NCI-H345 treated with DMSO at 0.1 percent for 48 hours (cell line): ENCODE data around the gene PDE5A.
A peak's percentile ranks its signal among the peaks of the same experiment; 100 is the strongest.
"Not testable (repeated sequence)": the region's sequence is repeated elsewhere in the genome, so short reads cannot be mapped to it uniquely, and the experiment has no call there.

ENCODE experiments used
- DNase-seq: peaks from one replicate; lab custom pipeline; 2025; ENCODE audit not compliant: unreplicated experiment; lab: John Stamatoyannopoulos, UW

The PDE5A gene

DNA sequence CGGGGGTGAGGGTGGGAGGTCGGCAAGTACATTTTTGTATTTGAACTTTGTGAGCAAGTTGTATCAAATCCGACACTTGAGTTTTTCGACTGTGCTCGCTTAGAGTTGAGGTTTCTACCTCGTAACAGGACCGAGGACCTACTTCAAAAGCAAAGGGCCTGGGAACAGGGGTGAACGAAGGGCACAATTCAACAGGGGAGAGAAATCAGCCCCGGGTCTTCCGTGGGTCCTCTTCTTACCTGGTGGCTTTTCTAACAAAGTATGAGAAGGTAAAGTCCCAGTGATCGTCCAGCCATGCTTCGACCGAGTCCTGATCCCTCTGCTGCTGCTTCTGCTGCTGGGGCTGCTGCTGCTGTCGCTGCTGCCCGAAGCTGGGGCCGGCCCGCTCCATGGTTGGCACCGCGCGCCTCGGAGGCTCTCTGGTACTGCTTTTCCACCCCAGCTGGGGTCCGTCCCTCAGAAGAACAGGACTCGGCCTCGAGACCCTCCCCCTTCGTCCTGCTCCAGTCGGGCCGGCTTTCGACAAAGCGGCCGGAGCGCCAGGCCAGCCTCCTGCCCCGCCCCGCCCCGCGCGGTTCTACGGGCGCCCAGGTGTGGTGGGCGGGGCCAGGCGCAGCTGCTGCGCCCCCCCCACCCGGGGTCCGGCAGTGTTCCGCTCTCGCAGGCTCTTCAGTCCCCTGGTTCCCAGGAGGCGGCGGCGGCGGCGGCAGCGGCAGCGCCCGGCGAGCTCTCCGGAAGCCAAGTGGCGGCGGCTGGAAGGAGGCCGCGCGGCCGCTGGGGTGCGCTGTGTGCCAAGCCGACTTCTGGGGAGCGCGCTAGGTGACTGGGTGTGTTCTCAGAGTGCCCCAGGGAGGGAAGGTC is at the start of gene PDE5A:
Gene PDE5A (minus strand): TSS at position 524 of the 861 bp plus-strand sequence. CDS start 133 bp downstream, at position 391.
- DNase-seq: peak; percentile 78

DNA sequence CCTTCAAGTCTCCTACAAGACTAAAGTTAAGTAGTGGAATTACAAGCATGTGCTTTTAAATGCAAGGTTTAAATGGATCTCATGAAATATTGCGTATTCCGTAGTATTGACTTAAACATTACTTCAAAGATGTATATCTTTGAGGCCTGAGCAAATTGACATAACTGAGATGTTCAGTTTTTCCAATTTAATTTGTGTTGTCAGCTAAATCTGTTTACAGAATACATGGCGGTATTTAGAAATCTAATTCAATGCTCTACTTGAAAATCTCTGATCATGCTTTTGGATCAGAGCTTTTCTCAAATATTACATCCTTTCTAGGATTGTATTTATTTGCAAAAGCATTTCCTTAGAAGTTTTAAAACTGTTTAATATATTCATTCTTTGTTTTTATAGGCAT is 47.5 kb upstream of the PDE5A start:
- no peak for DNase-seq

DNA sequence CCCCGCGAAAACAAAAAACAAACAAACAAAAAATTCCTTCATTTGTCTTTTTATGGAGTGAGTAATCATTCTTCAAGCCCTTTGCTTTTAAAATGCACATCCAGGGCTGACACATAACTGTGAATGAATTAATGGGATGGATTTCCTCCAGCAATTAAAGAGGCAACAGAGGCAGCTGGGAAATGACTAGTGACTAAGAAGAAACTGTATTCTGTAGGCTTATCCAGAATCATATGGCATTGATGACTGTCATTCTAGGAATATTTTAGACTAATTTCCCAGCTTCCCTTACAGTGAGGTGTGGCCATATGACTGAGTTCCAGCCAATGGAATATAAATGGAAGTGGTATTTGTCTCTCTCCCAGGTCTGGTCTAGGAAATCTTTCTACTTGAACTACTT is 46.8 kb upstream of the PDE5A start:
- DNase-seq: no peak

DNA sequence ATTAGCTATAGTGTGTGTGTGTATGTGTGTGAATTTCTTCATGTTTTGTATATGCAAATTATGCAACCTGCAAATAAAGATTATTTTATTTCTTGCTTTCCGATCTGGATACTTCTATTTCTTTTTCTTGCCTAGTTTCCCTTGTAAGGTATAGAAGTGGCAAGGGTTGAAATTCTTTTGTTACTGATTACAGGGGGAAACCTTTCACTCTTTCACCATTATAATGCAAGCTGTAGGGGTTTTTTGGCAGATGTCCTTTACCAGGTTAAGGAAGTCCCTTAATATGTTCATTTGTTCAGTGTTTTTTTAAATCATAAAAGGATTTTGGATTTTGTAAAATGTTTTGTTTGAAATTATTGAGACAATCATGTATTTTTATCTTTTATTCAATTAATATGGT is 44.3 kb upstream of the PDE5A start:
- DNase-seq: no peak

DNA sequence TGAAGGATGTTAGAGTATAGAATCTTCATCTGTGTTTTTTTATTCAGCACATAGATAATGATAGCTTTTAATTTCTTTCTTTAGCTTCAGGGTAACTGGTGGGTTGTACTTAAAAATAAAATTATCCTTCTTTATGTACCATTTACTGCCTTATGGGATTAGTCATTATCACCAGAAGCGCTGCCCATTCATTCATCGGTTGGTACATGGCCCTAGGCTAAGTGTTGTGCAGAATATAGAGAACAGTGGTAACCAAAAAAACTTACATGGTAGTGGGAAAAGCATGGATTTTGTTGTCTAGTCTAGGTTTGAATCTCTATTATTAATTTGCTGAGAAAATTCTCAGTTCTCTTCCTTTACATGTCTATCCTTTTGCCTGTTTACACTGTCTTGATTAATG is 43.5 kb upstream of the PDE5A start:
- no peak for DNase-seq

DNA sequence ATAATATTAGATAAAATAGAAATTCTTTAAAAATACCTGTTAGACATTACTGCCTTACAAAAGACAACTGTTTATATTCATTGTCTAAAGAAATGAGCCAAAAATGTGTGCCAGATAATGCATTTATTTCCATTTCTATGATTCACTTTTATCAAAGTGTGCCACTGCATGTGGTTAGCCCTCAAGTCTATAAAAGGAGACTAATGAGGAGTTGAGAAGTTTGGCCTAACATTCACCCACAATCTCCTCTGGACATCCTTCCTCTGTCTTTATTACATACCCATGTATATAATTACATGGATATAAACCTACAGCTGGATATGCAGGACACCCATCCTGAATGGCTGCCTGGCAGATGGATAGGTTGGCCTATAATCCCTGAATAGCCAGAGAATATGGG is 42.6 kb upstream of the PDE5A start:
- no peak for DNase-seq

DNA sequence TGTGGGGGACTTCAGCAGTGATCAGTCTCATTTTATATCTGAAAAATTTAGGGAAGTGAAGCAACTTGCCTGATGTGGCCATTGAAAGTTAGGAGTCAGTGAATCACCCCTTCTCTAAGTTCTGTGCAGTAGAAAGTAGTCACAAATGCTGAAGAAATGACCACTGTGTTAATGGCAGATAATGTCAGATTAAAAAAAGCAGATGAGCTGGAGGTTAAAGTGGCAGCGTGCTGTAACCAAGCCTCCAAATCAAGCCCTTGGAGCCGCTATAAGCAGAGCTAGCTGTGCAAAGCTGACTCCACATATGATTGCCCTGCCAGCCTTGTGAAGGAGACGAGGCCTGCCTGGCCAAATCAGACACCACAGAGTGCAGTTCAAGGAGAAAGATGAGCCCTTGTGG is 39.2 kb upstream of the PDE5A start:
- no peak for DNase-seq

DNA sequence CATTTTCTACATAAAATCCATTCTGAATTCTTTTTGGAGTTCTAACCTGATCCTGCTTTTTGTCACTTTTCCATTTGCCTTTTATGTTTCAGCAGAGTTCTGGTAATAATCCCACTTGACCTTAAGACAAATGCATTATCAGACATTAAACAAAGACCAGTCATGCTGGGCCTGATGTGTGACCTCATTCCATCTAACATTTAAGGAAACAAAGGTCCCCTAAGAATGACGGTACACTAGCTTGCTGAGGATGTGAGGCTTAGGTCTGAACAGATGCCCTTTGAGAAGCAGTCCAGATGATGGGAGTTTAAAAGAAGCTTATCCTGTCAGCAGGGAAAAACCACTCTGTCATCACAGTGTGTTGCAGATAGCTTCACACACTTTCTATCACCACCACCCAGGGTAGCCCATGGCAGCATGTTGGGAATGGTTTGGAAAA is 38.1 kb upstream of the PDE5A start:
- no peak for DNase-seq

DNA sequence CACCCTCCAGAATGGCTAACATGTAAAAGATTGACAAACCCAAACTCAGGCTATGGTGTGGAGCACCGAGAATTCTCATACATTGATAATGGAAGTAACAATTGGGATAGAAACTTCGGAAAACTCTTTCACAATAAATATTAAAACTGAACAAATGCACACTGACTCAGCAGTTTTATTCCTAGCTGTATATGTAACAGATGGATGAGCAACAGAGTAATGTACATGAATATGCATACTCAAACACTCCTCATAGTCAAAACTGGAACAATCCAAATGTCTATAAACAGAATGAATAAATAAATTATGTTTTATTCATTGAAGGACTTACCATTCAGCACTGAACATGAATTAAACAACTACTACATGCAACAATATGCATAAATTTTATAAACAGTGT is 37.1 kb upstream of the PDE5A start:
- DNase-seq: no peak

DNA sequence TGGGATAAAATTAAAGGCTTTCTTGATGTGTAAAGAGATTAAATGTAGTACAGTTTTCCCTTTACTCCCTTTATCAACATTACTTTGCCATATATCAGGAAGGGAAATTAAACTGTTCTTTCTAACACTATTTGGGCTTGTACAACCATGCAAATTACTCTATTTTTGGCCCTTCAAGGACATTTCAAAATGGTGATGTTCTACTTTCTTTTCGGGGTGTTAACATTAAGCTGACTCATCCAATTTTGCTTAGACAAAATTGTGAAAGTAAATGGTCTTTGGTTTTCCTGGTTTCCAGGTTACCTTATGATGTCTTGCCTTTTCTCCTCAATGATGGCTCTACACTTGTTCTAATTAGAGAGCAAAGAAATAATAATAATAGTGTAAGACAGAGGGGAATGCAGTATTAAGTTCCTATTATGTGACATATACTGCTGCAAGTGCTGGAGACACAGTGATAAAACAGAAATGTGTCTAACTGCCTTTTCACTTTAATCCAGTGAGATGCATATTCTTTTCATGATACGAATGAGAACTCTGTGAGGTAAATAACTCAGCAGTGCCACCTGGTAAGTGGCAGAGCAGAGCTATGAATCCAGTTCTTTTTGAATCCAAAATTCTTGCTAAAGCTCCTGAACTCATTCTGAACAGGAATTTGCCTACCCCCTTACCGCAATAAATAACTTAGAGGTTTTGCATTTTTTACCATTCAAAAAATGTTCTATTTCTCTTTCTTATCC is 35.7 kb upstream of the PDE5A start:
- DNase-seq: no peak

DNA sequence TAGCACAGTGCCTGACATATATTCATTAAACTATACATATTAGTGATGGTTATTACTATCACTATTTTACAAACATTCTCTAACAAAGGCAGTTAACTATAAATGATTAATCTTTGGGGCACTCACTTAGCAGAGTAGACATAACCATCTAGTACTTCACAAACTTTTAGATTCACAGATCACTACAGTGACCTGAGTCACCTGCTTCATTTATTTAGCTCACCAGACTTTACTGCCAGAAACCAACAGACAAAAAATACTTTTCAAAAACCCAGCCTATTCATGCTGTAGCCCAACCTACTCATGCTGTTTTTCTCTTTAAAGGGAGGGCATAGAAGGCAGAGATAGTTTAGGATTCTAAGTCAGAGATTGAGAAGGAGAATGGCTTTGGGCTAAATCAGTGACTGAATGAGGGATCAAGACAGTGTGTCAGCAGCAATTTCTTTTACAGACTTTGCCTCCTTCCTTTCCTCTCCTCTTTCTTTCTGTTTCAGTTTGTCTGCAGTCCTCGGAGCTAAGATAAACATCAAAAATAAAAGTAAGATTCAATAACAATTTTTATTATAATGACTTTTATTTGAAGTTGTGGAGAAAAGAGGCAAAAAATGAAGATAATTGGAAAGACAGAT is 34.7 kb upstream of the PDE5A start:
- no peak for DNase-seq

DNA sequence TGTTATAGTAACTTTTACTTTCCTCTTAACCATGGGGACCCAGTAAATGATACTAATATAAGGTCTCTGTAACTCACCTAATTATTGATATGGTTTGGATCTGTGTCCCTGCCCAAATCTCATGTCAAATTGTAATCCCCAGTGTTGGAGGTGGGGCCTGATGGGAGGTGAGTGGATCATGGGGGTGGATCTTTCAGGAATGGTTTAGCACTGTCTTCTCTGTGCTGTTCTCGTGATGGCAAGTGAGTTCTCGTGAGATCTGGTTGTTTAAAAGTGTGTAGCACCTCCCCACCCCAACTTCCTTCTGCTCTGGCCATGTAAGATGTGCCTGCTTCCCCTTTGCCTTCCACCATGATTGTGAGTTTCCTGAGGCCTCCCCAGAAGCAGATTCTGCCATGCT is 34.0 kb upstream of the PDE5A start:
- DNase-seq: not testable (repeated sequence)

DNA sequence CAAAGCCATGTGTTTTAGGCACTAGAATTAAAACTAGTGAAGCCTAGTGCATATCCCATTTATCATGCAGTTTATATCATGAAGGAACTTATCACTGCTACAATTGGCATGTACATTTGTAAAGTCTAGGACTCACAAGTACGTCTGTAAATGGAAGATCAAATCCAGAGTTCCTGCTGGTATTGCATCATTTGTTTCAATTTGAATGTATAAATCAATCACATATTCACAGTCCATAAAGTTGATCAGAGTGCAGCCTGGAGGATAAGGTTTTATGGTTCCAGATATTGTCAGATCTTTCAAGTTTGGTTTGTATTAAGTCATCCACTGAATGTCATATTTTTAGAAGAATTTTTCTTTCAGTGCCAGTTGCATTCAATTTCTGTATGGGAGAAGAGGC is 32.6 kb upstream of the PDE5A start:
- DNase-seq: no peak

DNA sequence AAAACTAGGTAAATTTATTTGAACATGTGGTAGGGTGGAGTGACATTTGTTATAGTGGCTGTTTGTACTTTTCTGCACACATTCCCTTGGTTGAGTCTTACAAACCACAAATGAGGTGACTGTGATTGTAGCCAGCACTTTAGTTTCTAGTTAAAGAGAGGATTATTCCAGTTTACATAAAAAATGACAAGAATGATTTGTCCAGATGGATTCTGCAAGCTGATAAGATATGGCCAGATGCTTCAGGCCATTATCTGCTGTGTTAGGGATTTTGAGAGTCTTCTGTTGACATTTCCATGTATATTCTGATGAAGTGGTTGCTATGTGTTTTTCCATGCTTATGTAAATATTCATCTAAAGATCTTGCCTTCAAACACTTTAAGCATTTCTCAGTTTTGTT is 31.0 kb upstream of the PDE5A start:
- DNase-seq: peak; percentile 13

DNA sequence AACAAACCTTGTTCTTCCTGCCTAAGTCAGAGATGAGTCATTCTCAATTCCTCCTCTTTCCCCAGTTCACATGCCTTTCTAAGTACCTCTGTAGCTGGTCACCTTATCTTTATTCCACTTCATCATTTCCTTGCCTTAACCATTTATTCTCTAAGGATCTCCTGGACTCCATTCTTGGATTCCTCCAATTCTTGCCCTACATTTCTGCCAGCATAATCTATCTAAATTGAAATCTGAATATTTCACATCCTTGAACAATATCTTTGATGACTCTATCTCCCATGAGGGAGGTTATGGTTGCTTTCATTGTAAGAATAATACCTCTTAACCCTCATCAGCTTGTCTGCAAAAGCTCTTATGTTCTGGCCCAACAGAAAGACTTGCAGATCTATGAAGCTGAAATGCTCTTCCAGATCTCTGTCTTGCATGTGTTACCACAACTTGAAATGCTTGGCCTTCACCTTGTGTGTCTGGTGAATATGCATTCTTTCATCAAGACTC is 28.6 kb upstream of the PDE5A start:
- no peak for DNase-seq

DNA sequence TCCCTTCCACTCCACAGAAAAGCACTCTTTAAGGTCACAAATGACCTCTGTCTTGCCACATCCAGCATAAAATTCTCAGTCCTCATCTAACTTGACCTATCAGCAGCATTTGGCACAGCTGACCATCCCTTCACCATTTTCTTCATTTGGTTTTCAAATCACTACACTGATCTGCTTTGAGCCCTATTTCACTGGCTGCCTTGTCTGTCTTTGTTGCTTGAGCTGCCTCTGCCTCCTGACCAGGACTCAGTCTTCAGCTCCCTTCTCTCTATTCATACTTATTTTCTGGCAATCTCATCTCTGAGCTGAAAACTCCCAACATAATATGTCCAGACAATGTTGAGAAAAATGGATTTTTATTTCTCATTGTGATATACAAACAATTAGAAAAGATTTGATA is 27.7 kb upstream of the PDE5A start:
- no peak for DNase-seq

DNA sequence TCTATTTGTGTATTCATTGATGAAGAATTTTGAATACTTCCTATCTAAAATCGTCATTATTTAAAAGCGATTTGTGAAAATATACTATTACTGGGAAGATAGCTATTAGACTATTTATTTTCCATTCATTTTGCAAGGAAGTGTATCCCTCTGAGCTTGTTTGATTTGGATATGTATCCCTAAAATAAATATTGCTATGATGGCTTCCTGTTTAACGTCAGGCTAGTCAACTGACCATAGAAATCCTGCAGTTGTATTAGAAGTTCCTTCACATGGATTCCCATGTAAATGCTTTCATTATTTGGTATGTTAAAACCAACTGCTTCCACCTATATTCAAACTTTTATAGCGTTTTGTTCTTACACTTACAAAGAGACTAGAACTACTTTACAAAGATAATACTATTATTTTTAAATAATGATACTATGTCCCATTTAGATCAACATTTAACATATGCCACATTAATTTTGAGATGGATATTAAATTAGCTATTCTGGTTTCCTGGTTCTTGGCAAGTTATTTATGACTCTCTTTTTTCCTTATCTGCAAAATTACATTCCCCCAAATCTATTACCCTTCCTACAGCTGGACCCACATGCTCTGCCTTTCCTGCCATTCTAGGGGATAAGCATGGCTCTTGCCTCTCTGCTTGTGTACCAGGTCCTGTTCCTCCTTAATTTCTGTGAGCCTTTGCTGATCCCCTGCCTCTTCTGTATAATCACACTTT is 26.7 kb upstream of the PDE5A start:
- no peak for DNase-seq

DNA sequence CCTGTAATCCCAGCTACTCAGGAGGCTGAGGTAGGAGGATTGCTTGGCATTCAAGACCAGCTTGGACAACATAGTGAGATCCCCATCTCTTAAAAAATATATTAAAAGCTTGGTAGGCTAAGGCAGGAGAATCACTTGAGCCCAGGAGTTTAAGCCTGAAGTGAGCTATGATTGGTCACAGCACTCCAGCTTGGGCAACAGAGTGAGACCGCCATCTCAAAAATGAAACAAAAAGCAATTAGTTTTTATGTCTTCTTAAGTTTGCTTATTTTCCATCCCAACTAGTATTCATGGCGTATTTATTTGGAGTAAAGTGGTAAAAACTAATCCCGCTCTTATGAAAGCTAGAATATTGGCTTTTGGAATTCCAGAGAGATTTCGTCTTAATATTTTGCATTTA is 25.4 kb upstream of the PDE5A start:
- DNase-seq: no peak

DNA sequence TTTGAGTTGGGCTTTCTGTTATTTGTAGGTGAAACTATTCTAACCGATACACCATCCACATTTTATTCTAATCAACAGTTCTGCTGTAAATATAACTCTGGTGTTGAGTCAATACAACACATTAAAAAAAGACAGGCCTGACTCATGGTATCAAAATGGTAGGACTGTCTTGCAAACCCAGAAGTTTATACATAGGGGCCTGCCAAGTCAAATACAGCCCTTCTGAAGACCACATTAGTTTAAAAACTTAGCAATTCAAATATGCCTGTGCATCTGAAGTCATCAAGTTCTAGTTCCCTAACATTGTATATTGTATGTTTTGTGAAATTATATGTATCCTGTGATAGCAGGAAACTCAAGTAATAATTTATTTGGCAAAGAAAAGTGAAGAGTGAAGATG is 24.4 kb upstream of the PDE5A start:
- DNase-seq: no peak

DNA sequence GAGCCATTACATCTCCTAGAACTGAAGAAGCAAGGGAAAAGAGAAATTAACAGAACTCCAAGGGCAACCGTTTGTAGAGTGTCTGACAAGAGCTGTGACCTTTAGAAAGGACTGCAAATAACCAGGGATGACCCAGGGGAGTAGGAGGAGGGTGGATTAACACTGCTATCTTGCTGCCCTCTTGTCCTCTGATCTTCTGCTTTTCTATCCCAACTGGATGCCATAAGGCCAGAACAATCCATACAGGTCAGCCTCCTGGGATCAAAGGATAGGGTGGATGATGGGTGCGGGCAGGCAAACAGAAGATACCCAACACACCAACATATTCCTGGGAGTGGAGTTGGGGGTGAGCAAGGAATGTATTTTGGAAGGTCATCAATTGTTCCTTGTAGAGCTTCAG is 19.8 kb upstream of the PDE5A start:
- no peak for DNase-seq

DNA sequence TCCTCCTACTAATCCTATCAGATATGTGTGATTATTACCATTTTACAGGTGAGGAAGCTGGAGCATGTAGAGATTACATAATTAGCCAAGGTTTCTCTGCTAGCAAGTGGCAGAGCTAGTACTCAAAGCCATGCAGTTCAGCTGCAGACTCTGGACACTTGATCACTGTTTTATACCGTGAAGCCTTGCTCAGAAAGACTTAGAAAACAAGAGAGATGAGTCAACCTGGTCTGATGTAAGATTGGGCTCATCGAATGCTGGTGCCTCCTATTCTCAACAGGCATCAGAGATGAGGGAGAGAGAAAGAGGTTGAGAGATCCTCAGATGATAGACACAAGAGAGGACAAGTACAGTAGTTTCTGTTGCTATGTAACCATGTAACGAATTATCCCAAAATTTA is 19.0 kb upstream of the PDE5A start:
- DNase-seq: no peak
